Measurements from ENCODE around the gene ARHGAP15. TPM values are rescaled to one million over a fixed set of nuclear protein-coding genes. Genes with fewer than 3 reads are reported as not detected.

The ARHGAP15 gene
- not detected in 2 replicates for total RNA-seq
- long read RNA-seq = 0 reads

GRCh38 chr2:143128681-143129580, at the start of gene ARHGAP15:
Gene ARHGAP15 (plus strand): TSS chr2:143129419.
- Mint-ChIP-seq H3K9me3 (ENCODE audit: unreplicated experiment) (no peaks in the 10 kb centered on the region), H3K27me3 (ENCODE audit: unreplicated experiment) (peaks cover 40% of the 10 kb centered on the region), H3K27ac (ENCODE audit: unreplicated experiment) (no peak within 1 kb of the TSS), H3K36me3 (ENCODE audit: unreplicated experiment) (no peaks in the 10 kb centered on the region), H3K4me1 (ENCODE audit: unreplicated experiment) (peaks cover 5% of the 10 kb centered on the region), H3K4me3 (ENCODE audit: unreplicated experiment) (no peak within 1 kb of the TSS)
- TF ChIP-seq CTCF (IDR thresholded peaks at IDR 0.05) = no peak
- DNase-seq (ENCODE audit: extremely low spot score, unreplicated experiment) = no peak

GRCh38 chr2:143081616-143082015, 47.6 kb upstream of the ARHGAP15 start:
- no peak for TF ChIP-seq CTCF (IDR thresholded peaks at IDR 0.05)
- Mint-ChIP-seq H3K4me1 (ENCODE audit: unreplicated experiment) (peaks cover 6% of the 10 kb centered on the region), H3K4me3 (ENCODE audit: unreplicated experiment) (no peak overlapping the region), H3K27me3 (ENCODE audit: unreplicated experiment) (no peaks in the 10 kb centered on the region), H3K9me3 (ENCODE audit: unreplicated experiment) (no peaks in the 10 kb centered on the region), H3K27ac (ENCODE audit: unreplicated experiment) (no peak overlapping the region), H3K36me3 (ENCODE audit: unreplicated experiment) (no peaks in the 10 kb centered on the region)
- no peak for DNase-seq (ENCODE audit: extremely low spot score, unreplicated experiment)

- Mint-ChIP-seq H3K27me3 (ENCODE audit: unreplicated experiment) (no peaks in the 10 kb centered on the region), H3K4me3 (ENCODE audit: unreplicated experiment) (no peak overlapping the region), H3K36me3 (ENCODE audit: unreplicated experiment) (no peaks in the 10 kb centered on the region), H3K4me1 (ENCODE audit: unreplicated experiment) (peaks cover 6% of the 10 kb centered on the region), H3K27ac (ENCODE audit: unreplicated experiment) (peak overlapping the region; percentile 5), H3K9me3 (ENCODE audit: unreplicated experiment) (no peaks in the 10 kb centered on the region)
- no peak for TF ChIP-seq CTCF (IDR thresholded peaks at IDR 0.05)
- DNase-seq (ENCODE audit: extremely low spot score, unreplicated experiment) = no peak
Measured at GRCh38 chr2:143083636-143084035, 45.6 kb upstream of the ARHGAP15 start.

- peaks cover 6% of the 10 kb centered on the region for H3K4me1 Mint-ChIP-seq (ENCODE audit: unreplicated experiment)
Measured at GRCh38 chr2:143084462-143084861, 44.8 kb upstream of the ARHGAP15 start.

More at GRCh38 chr2:143084462-143084861, 44.8 kb upstream of the ARHGAP15 start:
- Mint-ChIP-seq H3K9me3 (ENCODE audit: unreplicated experiment) (no peaks in the 10 kb centered on the region), H3K4me3 (ENCODE audit: unreplicated experiment) (no peak overlapping the region), H3K36me3 (ENCODE audit: unreplicated experiment) (no peaks in the 10 kb centered on the region), H3K27ac (ENCODE audit: unreplicated experiment) (no peak overlapping the region), H3K27me3 (ENCODE audit: unreplicated experiment) (no peaks in the 10 kb centered on the region)
- no peak for DNase-seq (ENCODE audit: extremely low spot score, unreplicated experiment)
- no peak for TF ChIP-seq CTCF (IDR thresholded peaks at IDR 0.05)

Data from osteocyte (in vitro differentiated cells).